ENCODE measurements around the gene PCAT6. TPM values are rescaled to one million over a fixed set of nuclear protein-coding genes. Genes with fewer than 3 reads are reported as not detected.

The PCAT6 gene
- total and polyA plus RNA-seq, 5 experiments from 2014 or later: 0.71 to 1.2 TPM; not detected in 3

GRCh38 chr1:202798792-202799331, 11.9 kb upstream of the PCAT6 start:
- POLR2A ChIA-PET: no interaction called here
- no peak for DNase-seq
- Mint-ChIP-seq H3K27me3 (no peaks in the 10 kb centered on the region), H3K27ac (no peak overlapping the region), H3K4me1 (peaks cover 11 to 59% (median 39%) of the 10 kb centered on the region in 4 donors), H3K36me3 (peaks cover 0 to 8% (median 2%) of the 10 kb centered on the region in 3 donors), H3K9me3 (no peaks in the 10 kb centered on the region), H3K4me3 (no peak overlapping the region)
- ATAC-seq: no peak

DNA sequence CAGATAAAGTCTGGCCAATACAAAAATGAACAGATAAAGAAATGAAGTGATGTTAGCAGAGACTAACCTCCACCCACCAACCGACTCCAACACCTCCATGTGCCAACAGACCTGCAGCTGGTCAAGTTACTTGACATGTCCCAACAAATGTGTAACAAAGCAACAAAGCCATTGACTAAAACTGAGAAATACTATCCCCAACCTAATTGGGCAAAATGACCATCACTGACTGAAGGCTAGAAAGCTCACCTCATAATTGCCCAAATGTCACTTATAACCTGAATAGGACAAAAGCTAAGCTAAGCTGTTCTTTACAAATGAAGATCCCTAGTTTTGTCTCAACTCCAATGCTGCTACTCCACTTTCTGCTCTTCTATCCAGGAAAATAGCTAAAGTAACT, 10.0 kb upstream of the PCAT6 start:
- POLR2A ChIA-PET: no interaction called here
- DNase-seq: no peak
- Mint-ChIP-seq H3K27me3 (no peaks in the 10 kb centered on the region), H3K36me3 (peaks cover 0 to 8% (median 2%) of the 10 kb centered on the region in 3 donors), H3K4me3 (no peak overlapping the region), H3K27ac (peak overlapping the region in 2 of 10 donors; percentile 27 to 29), H3K4me1 (peaks cover 11 to 62% (median 48%) of the 10 kb centered on the region in 4 donors), H3K9me3 (no peaks in the 10 kb centered on the region)
- no peak for ATAC-seq

DNA sequence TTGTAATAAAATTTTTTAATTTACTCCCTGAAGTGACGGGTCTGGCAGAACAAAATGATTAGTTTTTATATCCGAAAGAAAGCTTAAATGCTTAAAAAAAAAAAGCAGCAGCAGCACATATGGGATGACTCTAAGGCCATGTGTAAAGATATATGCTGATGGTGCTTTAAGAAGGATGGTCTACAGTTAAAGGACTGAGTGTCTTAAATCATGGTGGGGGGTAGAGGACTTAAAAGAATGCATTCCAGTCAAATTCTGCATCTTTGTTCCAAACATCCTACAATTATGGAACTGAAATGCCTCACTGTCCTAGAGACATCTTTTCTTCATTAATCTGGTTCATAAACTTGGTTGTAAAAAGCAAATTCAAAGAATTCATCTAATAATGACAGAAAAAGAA, 9.6 kb upstream of the PCAT6 start:
- Mint-ChIP-seq H3K27me3 (no peaks in the 10 kb centered on the region), H3K27ac (no peak overlapping the region), H3K36me3 (peaks cover 0 to 8% (median 2%) of the 10 kb centered on the region in 3 donors), H3K4me1 (peaks cover 12 to 63% (median 48%) of the 10 kb centered on the region in 4 donors), H3K4me3 (no peak overlapping the region), H3K9me3 (no peaks in the 10 kb centered on the region)
- no peak for DNase-seq
- POLR2A ChIA-PET: no interaction called here
- no peak for ATAC-seq

DNA sequence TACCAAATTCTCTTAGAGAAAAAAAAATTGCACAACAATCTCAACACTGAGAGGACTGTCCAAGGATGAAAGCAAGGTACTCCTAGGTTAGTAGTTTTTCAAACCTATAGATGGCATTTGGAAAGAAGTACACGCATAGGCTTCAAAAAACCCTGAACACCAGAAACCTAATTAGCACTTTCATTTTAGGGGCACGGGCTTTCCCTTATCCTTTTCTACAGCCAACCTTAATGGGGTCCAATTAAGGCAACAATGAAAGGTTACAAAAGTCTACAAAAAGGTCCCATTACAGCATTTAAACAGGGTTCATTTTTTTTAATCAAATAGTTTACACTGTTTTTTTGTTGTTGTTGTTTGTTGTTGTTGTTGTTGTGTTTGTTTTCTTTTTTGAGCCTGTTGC, 8.7 kb upstream of the PCAT6 start:
- no peak for DNase-seq
- H3K36me3 Mint-ChIP-seq: peaks cover 0 to 8% (median 2%) of the 10 kb centered on the region in 3 donors
- H3K9me3 Mint-ChIP-seq: no peaks in the 10 kb centered on the region
- no peak for ATAC-seq
- no peak overlapping the region for H3K27ac Mint-ChIP-seq
- POLR2A ChIA-PET: no interaction called here
- no peak overlapping the region for H3K4me3 Mint-ChIP-seq
- peaks cover 14 to 62% (median 50%) of the 10 kb centered on the region in 4 donors for H3K4me1 Mint-ChIP-seq
- no peaks in the 10 kb centered on the region for H3K27me3 Mint-ChIP-seq

GRCh38 chr1:202802998-202803932, 7.5 kb upstream of the PCAT6 start:
- Mint-ChIP-seq H3K36me3 (peaks cover 0 to 5% (median 2%) of the 10 kb centered on the region in 3 donors), H3K27ac (peak overlapping the region in 2 of 10 donors; percentile 13 to 62), H3K4me1 (peaks cover 12 to 56% (median 44%) of the 10 kb centered on the region in 4 donors), H3K27me3 (no peaks in the 10 kb centered on the region), H3K4me3 (no peak overlapping the region), H3K9me3 (no peaks in the 10 kb centered on the region)
- POLR2A ChIA-PET: no interaction called here
- no peak for ATAC-seq
- no peak for DNase-seq

DNA sequence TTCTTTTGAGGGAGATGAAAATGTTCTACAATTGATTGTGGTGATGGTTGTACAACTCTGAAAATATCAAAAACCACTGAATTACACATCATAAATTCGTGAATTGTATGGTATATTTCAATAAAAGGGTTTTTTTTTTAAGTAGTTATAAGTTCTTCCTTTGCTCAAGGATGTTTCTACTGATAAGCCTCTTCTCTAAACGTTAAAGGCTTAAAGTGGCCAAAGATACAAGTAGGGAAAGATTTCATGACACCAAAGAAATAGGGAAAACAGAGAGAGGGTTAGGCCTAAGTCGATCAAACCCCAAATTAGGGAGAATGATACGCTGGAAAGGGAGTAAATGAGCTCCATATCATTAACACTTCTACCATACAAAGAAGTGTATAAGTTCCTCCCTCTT, 6.6 kb upstream of the PCAT6 start:
- peaks cover 0 to 5% (median 2%) of the 10 kb centered on the region in 3 donors for H3K36me3 Mint-ChIP-seq
- POLR2A ChIA-PET: no interaction called here
- peaks cover 17 to 59% (median 49%) of the 10 kb centered on the region in 4 donors for H3K4me1 Mint-ChIP-seq
- no peak overlapping the region for H3K27ac Mint-ChIP-seq
- no peaks in the 10 kb centered on the region for H3K27me3 Mint-ChIP-seq
- no peaks in the 10 kb centered on the region for H3K9me3 Mint-ChIP-seq
- H3K4me3 Mint-ChIP-seq: no peak overlapping the region
- ATAC-seq: no peak
- DNase-seq: no peak

GRCh38 chr1:202805886-202806844, 4.6 kb upstream of the PCAT6 start:
- DNase-seq (peak in 1 of 10 donors; percentile 2), ATAC-seq (no peak)
- Mint-ChIP-seq H3K36me3 (no peaks in the 10 kb centered on the region), H3K27ac (peak overlapping the region; percentile 76 to 92 (median 86)), H3K4me3 (peak overlapping the region; percentile 74 to 97 (median 85)), H3K4me1 (peaks cover 21 to 64% (median 56%) of the 10 kb centered on the region in 4 donors), H3K27me3 (no peaks in the 10 kb centered on the region), H3K9me3 (no peaks in the 10 kb centered on the region)
- POLR2A ChIA-PET: no interaction called here

DNA sequence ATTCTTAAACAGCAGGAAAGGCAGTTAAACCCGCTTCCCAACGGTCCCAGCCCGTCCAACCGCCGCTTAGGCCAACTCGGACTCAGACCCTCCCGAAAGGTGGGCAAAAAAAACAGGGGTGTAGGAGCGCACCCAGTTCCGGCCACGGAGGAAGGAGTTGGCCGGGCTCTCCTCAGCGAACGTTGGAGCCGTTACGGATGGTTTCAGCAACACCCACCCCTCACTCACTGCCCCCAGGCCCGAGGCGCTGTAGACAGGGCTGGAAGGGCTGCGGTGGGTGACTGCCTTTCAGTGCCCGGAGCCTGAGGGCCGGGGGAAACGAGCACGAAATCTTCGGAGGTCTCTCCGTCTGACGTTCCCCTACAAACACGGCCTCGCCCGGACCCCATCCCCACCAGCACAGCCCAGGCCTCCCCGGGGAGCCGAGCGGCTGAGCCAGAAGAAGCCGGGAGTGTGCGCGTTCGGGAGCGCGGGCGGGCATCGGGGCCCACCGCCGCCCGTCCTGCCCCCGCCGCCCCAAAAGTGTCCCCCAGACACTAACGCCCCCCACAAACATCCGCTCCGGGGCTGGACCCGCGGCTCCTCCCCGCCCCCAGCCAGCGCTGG, 3.8 kb upstream of the PCAT6 start:
- POLR2A ChIA-PET: no interaction called here

DNA sequence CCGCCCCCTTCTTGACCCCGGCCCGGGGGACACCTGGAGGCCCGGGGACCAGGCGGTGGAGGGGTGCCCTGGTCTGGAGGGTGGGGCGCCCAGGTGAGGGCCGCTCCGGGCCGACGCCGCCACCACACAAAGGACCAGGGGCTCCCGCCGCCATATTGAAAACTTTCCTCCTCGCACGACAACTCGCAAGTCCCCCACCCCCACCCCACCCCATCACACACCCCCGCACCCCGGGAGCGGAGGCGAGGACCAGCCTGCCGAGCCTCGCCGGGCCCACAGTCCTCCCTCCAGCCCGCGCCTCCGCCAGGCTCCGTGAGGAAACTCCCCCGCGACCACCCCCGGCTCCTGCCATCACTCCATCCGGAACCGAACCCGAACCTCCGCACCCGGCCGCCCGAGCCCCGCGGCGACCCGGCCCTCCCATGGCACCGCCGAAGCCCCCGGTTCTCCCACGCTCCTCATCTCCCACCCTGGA, 3.3 kb upstream of the PCAT6 start:
- peak overlapping the region; percentile 75 to 97 (median 84) for H3K4me3 Mint-ChIP-seq
- no peaks in the 10 kb centered on the region for H3K27me3 Mint-ChIP-seq
- ATAC-seq (peak; percentile 16 to 57), DNase-seq (peak in 8 of 10 donors; percentile 11 to 52 (median 38))
- H3K4me1 Mint-ChIP-seq: peaks cover 26 to 68% (median 59%) of the 10 kb centered on the region in 4 donors
- POLR2A ChIA-PET: interaction anchor here (0.7 kb wide), 1 partner anchor 10 kb away, joined by 3 read pairs; no protein-coding TSS in a partner anchor
- H3K36me3 Mint-ChIP-seq: no peaks in the 10 kb centered on the region
- no peaks in the 10 kb centered on the region for H3K9me3 Mint-ChIP-seq
- peak overlapping the region in 6 of 10 donors; percentile 13 to 84 (median 75) for H3K27ac Mint-ChIP-seq

More for the DNA sequence above, 3.8 kb upstream of the PCAT6 start:
- Mint-ChIP-seq H3K27ac (peak overlapping the region; percentile 76 to 92 (median 86)), H3K4me1 (peaks cover 26 to 68% (median 59%) of the 10 kb centered on the region in 4 donors), H3K9me3 (no peaks in the 10 kb centered on the region), H3K36me3 (no peaks in the 10 kb centered on the region), H3K27me3 (no peaks in the 10 kb centered on the region), H3K4me3 (peak overlapping the region; percentile 79 to 97 (median 85))
- ATAC-seq (peak; percentile 8 to 16), DNase-seq (peak in 5 of 10 donors; percentile 6 to 24 (median 20))

- DNase-seq (peak; percentile 38 to 77 (median 52)), ATAC-seq (peak; percentile 57 to 62)
- Mint-ChIP-seq H3K4me1 (peaks cover 26 to 62% (median 55%) of the 10 kb centered on the region in 4 donors), H3K9me3 (no peaks in the 10 kb centered on the region), H3K36me3 (no peaks in the 10 kb centered on the region), H3K27me3 (no peaks in the 10 kb centered on the region), H3K27ac (peak within 1 kb of the TSS; percentile 55 to 91 (median 82)), H3K4me3 (peak within 1 kb of the TSS; percentile 75 to 97 (median 84))
- POLR2A ChIA-PET: interaction anchor here (0.7 to 1.1 kb wide), 2 partner anchors 10 to 12 kb away, joined by 3 read pairs; no protein-coding TSS in a partner anchor
Observed at GRCh38 chr1:202807926-202808757, 2.6 kb upstream of the PCAT6 start, which contains the start of gene KDM5B. TSS of gene KDM5B (minus strand) at chr1:202808421. CDS start at chr1:202808305, 116 bp downstream.

Measured in naive thymus-derived CD8-positive, alpha-beta T cell (primary cell).